Choroid plexus epithelial cell (primary cell): ENCODE data around the gene HOXD11.

Experiments used
- DNase-seq: peaks from one replicate; pipeline ENCODE4 v3.0.0-alpha.2; 2010; ENCODE audit warnings: low read depth
- H3K4me3 ChIP-seq: 2 replicates; pipeline ENCODE4 v1.5.1; 2011; ENCODE audit warnings: low read depth, mild to moderate bottlenecking, control low read depth, low read length, moderate library complexity
- CTCF ChIP-seq: conservative IDR thresholded peaks from 2 replicates; pipeline ENCODE4 v1.5.1; 2011; ENCODE audit warnings: low read depth, mild to moderate bottlenecking, control low read depth, inconsistent platforms, low read length, moderate library complexity

Gene HOXD11

DNA sequence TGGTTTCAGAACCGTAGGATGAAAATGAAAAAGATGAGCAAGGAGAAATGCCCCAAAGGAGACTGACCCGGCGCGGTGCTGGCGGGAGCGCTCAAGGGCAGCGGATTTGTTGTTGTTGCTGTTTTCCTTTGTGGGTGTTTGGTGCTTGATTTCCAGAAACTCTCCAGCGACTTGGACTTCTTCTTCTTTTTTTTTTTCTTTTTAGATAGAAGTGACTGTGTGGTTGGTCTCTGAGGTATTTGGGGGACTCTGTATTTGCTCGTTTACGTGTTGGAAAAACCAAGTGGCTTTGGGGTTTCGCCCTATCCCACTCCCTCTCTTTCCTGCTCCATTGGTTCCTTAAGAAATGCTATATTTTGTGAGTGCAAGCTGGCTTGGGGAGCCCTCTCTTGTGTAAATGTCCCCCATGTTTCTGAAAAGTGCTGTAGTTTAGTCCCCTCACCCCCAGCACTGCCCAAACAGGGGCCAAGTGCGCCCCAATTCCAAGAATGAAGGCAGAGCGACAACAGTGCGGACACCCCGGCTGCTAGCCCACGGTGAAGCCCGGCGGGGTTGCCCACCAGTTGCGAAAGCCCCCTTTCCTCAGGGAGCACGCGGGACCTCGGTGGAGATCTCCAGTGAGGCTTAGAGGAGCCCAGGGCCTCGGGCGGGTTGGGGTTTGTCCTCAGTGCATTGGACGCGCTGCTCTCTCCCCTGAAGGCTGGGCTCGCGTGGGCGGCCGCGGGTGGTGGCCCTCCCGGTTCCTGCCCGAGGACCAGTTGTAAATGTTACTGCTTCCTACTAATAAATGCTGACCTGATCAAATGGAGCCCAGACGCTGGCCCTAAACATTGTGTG, 17.2 kb downstream of the HOXD11 start:
- no peak overlapping the region for H3K4me3 ChIP-seq
- no peak for DNase-seq
- TF ChIP-seq CTCF = no peak

DNA sequence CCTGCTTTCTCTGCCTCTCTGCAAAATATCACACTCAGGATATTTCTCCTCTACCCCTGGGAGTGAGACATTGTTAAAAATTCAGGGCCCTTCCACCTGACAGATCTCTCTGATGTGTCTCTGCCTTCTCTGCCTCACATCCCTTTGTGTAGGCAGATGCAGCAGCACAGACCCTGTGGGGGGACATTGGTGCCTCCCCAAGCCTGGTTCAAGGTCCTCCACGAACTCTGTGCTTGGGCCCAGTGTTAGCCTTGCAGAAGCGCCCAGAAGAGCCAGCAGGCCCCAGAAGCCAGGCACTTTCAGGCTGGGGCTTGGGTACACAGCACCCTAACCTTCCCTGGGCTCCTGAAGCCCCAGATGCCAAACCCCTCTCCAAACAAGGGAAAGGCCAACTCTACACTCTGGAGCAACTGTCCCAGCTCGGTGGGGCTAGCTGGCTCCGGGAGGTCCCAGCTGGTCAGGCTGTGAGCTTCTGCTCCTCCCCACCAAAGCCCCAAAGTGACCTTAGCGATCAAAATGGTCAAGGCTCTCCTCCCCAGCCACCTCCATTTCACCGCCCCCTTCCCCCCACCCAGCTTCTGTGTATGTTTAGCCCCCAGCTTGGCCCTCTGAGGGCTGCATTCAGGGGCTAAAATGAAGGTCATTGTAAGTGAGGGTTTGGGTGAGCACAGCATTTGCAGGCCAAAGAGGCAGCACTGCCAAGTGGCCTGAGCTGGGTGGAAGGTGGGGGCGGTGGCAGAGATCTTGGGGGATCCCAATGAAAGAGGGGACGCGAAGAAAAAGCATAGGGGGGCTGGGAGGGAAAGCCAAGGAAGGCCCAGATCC, 18.1 kb downstream of the HOXD11 start:
- no peak overlapping the region for H3K4me3 ChIP-seq
- no peak for TF ChIP-seq CTCF
- no peak for DNase-seq

DNA sequence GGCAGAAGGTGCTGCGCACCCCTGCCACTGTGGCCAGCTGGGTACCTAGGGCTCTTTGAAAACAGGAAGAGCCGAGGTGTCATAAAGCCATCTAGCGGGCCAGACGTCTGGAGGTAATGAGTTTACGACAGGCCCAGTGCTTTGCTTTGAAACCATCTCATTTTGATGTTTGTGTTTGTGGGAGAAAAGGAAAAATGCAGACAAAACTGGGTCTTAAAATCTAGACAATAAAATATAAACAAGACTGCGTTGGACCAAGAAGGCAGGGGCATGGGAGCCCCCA, 18.6 kb downstream of the HOXD11 start:
- TF ChIP-seq CTCF = no peak
- DNase-seq = no peak
- no peak overlapping the region for H3K4me3 ChIP-seq

DNA sequence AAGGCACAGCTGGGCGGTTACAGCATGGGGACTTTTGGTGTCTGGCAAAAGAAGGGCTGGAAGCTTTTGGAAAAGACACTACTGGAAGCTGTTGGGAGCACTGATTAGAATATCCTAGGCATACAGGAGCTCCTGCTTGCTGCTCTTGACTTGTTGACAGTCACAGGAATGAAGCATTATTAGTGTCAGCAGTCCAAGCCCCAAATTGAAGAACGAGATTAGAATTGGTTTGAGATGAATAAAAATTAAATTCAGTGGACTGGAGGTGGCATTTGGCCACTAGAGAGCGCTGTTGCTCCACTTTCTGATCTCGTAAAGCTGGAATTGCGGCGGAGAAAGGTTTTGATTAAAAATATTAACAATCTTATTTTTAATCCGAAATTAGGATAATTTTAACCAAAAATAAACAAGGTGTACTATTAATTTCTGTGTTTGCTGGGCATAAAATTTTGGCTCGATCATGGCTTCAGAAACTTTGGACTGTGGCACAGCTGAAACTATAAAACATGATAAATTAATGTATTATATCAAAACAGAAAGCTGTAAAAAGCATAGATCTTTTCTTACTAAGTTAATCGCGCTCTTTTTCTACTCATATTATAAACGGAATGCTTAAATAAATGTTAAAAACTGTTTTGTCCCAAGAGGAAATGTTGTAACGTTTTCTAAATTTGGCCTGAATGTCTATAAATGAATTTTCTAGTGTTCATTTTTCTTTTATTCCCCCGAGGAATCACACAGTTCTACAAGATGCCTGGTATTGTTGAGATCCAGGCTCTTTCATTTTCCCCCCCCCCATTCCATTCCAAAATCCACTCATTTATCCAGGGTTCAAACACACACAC, 20.1 kb downstream of the HOXD11 start:
- H3K4me3 ChIP-seq = no peak overlapping the region
- TF ChIP-seq CTCF = peak; percentile 86
- DNase-seq = peak; percentile 72

DNA sequence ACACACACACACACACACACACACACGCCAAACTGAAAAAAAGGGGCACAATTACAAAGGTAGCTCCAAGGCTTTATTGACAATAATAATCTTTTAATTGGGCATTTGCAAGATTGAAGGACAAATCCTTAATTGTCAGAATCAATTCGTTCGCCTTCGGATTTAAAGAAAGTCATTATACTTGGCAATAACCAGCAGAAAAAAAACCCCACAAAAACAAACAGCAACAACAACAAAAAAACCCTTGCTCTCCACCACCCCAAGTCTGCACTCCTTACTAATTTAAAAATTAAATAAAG, 20.6 kb downstream of the HOXD11 start:
- H3K4me3 ChIP-seq = no peak overlapping the region
- no peak for DNase-seq
- TF ChIP-seq CTCF = no peak

- TF ChIP-seq CTCF = no peak
- no peak for DNase-seq
- H3K4me3 ChIP-seq = no peak overlapping the region
These were observed 21.3 kb downstream of the HOXD11 start for GRCh38 chr2:176128172-176128981.
